Measurements from ENCODE around the gene POTEF. TPM values are rescaled to one million over a fixed set of nuclear protein-coding genes. Genes with fewer than 3 reads are reported as not detected.
"Not testable (repeated sequence)": the region's sequence is repeated elsewhere in the genome, so short reads cannot be mapped to it uniquely, and the experiment has no call there.

POTEF gene
- total and polyA plus RNA-seq, 2 of the 4 experiments (the other 2 are of a cell fraction) = not detected

DNA sequence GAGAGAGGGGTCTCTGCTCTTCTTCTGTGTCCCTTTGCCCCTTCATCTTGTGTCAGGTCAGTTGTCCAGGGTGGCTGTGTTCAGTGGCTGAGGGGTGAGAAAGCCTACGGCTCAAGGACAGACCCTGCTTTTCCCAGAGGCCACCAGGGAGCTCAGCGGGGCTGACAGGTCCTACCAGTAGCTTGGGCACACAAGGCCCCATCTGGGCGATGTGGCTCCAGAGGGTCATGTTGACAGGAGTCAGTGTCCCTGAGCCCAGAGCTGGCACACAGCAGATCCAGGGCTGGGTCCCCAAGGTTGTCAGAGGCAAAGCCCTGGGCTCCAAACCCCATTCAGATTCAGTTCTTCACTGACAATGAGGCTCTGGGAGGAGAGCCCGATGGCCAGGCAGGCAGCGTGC is 8.1 kb upstream of the POTEF start:
- H3K4ac ChIP-seq (ENCODE audit: low read depth, low read length); H2AFZ ChIP-seq (replicated peaks; ENCODE audit: low read length, poor library complexity); H3K56ac ChIP-seq (ENCODE audit: extremely low read depth, insufficient read depth, low read length); H3K4me3 ChIP-seq (ENCODE audit: insufficient read depth, low read depth, low read length); BruUV-seq (replicated peaks); H4K5ac ChIP-seq (ENCODE audit: low read depth, low read length); H3K9ac ChIP-seq (ENCODE audit: low read depth, low read length); H2AK9ac ChIP-seq (replicated peaks; ENCODE audit: low read depth, low read length, poor library complexity); H3K18ac ChIP-seq (ENCODE audit: low read depth, low read length); H3K9me3 ChIP-seq (ENCODE audit: control insufficient read depth, insufficient read depth, low read length); H2BK120ac ChIP-seq (ENCODE audit: low read depth, low read length); H3K9me1 ChIP-seq (ENCODE audit: insufficient read depth, low read length); CTCF ChIA-PET; ATAC-seq (ENCODE audit: low read depth); POLR2A ChIA-PET (ENCODE audit: unreplicated experiment); H4K8ac ChIP-seq (ENCODE audit: low read depth in 2 of 2, low read length in 2 of 2); DNase-seq; H4K20me1 ChIP-seq (ENCODE audit: insufficient read depth, low read length); H2BK15ac ChIP-seq (ENCODE audit: low read depth, low read length); H3K14ac ChIP-seq (replicated peaks; ENCODE audit: low read depth, low read length); H2BK20ac ChIP-seq (ENCODE audit: low read depth, low read length); intact Hi-C loops (cut with micrococcal nuclease); H3K36me3 ChIP-seq (ENCODE audit: control insufficient read depth, insufficient read depth, low read length); H2BK5ac ChIP-seq (ENCODE audit: low read depth, low read length, poor library complexity, severe bottlenecking); H3K4me2 ChIP-seq (ENCODE audit: low read depth, low read length); H3K79me1 ChIP-seq (ENCODE audit: low read depth in 1 of 2, low read length in 2 of 2); H3K27me3 ChIP-seq (ENCODE audit: control insufficient read depth, insufficient read depth, low read length); H3K4me1 ChIP-seq (ENCODE audit: control insufficient read depth, insufficient read depth, low read length); H3K27ac ChIP-seq (ENCODE audit: insufficient read depth, low read length); H3K23ac ChIP-seq (ENCODE audit: low read depth, low read length); H2AK5ac ChIP-seq (ENCODE audit: low read depth, low read length); H4K91ac ChIP-seq (ENCODE audit: insufficient read depth, low read depth, low read length); in situ Hi-C loops (cut with MboI; ENCODE audit: low sequenced_read_pairs); dilution Hi-C loops (cut with HindIII; ENCODE audit: low sequenced_read_pairs, unreplicated experiment): not testable (repeated sequence)
- no CpG with 5 or more reads among the region's 5 CpGs for WGBS, 2 experiments (ENCODE audit: extremely low coverage in 2 of 2, insufficient read length in 1 of 2)

DNA sequence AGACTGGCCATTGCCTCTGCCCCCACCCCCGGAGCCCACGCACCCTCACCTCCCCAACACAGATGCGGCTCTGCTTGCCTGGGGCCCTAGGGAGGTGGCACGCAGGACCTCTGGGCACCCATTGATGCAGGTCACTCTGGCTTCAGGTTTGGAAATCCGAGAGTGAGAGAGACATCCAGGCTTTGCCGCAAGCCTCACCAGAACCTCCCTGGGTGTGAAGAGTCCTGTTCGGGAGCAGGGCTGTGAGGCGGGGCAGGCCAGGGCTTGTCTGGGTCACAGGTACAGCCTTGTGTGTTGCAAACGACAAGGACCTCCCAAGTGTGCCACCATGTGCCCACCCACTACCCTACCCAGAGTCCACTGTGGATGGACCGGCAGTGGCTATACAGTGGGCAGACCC is 7.5 kb upstream of the POTEF start:
- H3K4ac ChIP-seq (ENCODE audit: low read depth, low read length); H3K4me1 ChIP-seq (ENCODE audit: control insufficient read depth, insufficient read depth, low read length); H3K18ac ChIP-seq (ENCODE audit: low read depth, low read length); H3K9me3 ChIP-seq (ENCODE audit: control insufficient read depth, insufficient read depth, low read length); H2AFZ ChIP-seq (replicated peaks; ENCODE audit: low read length, poor library complexity); DNase-seq; H2AK9ac ChIP-seq (replicated peaks; ENCODE audit: low read depth, low read length, poor library complexity); H2BK20ac ChIP-seq (ENCODE audit: low read depth, low read length); H2BK5ac ChIP-seq (ENCODE audit: low read depth, low read length, poor library complexity, severe bottlenecking); H3K79me1 ChIP-seq (ENCODE audit: low read depth in 1 of 2, low read length in 2 of 2); H2BK120ac ChIP-seq (ENCODE audit: low read depth, low read length); ATAC-seq (ENCODE audit: low read depth); H4K20me1 ChIP-seq (ENCODE audit: insufficient read depth, low read length); POLR2A ChIA-PET (ENCODE audit: unreplicated experiment); H3K4me2 ChIP-seq (ENCODE audit: low read depth, low read length); H3K9ac ChIP-seq (ENCODE audit: low read depth, low read length); H3K27ac ChIP-seq (ENCODE audit: insufficient read depth, low read length); H3K27me3 ChIP-seq (ENCODE audit: control insufficient read depth, insufficient read depth, low read length); H2BK15ac ChIP-seq (ENCODE audit: low read depth, low read length); H3K9me1 ChIP-seq (ENCODE audit: insufficient read depth, low read length); CTCF ChIA-PET; H3K36me3 ChIP-seq (ENCODE audit: control insufficient read depth, insufficient read depth, low read length); in situ Hi-C loops (cut with MboI; ENCODE audit: low sequenced_read_pairs); H3K14ac ChIP-seq (replicated peaks; ENCODE audit: low read depth, low read length); dilution Hi-C loops (cut with HindIII; ENCODE audit: low sequenced_read_pairs, unreplicated experiment); H4K5ac ChIP-seq (ENCODE audit: low read depth, low read length); BruUV-seq (replicated peaks); H4K91ac ChIP-seq (ENCODE audit: insufficient read depth, low read depth, low read length); H3K23ac ChIP-seq (ENCODE audit: low read depth, low read length); H3K4me3 ChIP-seq (ENCODE audit: insufficient read depth, low read depth, low read length); H3K56ac ChIP-seq (ENCODE audit: extremely low read depth, insufficient read depth, low read length); H4K8ac ChIP-seq (ENCODE audit: low read depth in 2 of 2, low read length in 2 of 2); H2AK5ac ChIP-seq (ENCODE audit: low read depth, low read length); intact Hi-C loops (cut with micrococcal nuclease): not testable (repeated sequence)
- WGBS, 2 experiments (ENCODE audit: extremely low coverage in 2 of 2, insufficient read length in 1 of 2) = no CpG with 5 or more reads among the region's 10 CpGs

Measured in IMR-90 (cell line).